HuH-7 (cell line): ENCODE measurements around the gene MKNK2.
A peak's percentile ranks its signal among the peaks of the same experiment; 100 is the strongest.

ENCODE experiments used
- DNase-seq: peaks from one replicate; pipeline ENCODE4 v3.0.0; 2011; ENCODE audit warnings: low spot score

MKNK2 gene

GRCh38 chr19:2080336-2080988 lies 29.4 kb upstream of the MKNK2 start:
- no peak for DNase-seq

- DNase-seq: no peak
These were observed 28.8 kb upstream of the MKNK2 start for GRCh38 chr19:2079865-2080301.

GRCh38 chr19:2079076-2079864 lies 28.2 kb upstream of the MKNK2 start:
- DNase-seq: no peak

GRCh38 chr19:2077833-2078619 lies 27.0 kb upstream of the MKNK2 start:
- DNase-seq: no peak

DNA sequence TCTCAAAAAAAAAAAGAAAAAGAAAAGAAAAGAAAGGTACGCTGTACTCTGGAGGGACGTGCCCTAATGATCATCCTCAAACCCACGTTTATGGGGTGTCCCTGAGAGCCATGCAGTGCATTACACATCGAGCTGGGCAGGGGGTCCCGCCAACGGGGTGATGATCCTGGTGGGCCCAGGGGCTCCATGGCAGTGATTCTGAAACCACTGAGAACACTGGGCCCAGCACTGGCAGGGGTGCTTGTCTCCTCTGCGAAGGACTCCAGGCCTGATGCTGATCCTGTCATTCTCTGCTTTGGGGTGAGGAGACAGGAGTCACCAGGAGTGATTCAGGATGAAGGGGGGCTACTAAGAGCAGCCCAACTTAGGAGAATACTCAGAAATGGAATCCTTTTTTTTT lies 26.4 kb upstream of the MKNK2 start:
- DNase-seq: no peak

DNA sequence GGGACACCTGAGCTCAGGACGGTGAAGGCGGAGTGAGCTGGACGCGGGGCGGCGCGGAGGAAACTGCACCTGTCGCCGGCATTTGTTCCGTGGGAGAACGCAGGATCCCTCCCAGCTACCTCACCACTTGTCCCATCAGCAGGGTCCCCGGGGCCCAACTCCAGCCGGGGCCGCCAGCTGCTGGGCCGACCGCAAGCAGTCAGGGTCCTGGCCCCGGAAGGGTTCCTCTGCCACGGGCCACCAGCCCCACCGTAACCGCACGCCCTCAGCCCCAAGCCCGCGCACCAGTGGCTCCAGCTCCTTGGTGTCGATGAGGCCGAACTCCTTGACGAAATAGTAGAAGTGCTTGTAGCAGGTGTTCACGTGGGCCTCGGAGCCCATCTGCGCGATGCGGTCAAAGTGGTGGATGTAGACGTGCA lies 25.5 kb upstream of the MKNK2 start:
- DNase-seq: no peak

GRCh38 chr19:2072757-2073551 lies 21.9 kb upstream of the MKNK2 start:
- DNase-seq: no peak

DNA sequence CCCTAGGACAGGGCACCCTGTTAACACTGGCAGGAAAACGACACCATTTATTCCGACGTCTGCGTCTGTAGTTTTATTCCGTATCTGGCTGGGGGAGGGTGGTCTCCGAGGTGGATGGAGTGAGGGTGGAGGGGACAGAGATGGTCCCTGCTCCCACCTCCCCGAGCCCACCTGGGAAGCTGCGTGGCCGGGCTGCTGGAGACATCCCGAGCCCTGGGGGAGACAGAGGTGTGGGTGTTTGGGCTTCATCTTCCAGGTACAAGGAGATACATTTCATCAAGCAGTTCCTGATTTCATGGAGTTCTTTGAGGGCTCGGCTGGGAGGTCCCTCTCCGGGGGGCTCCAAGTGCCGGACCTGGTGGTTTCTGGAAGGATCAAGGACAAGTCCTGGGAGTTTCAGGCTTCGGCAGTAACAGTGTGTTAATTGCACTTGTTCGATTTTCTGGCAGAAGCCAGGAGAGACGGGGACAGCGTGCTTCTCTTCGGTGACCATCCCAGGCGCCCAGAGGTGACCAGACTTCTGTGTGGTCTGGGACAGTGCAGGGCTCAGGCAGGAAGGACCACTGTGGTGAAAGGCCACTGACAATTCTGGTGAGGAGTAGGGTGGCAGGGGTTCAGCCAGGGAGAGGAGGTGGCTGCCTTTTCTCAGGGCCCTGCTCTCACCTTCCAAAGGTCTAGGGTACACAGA lies 20.1 kb upstream of the MKNK2 start:
- no peak for DNase-seq

GRCh38 chr19:2070436-2070827 lies 19.4 kb upstream of the MKNK2 start:
- no peak for DNase-seq

DNA sequence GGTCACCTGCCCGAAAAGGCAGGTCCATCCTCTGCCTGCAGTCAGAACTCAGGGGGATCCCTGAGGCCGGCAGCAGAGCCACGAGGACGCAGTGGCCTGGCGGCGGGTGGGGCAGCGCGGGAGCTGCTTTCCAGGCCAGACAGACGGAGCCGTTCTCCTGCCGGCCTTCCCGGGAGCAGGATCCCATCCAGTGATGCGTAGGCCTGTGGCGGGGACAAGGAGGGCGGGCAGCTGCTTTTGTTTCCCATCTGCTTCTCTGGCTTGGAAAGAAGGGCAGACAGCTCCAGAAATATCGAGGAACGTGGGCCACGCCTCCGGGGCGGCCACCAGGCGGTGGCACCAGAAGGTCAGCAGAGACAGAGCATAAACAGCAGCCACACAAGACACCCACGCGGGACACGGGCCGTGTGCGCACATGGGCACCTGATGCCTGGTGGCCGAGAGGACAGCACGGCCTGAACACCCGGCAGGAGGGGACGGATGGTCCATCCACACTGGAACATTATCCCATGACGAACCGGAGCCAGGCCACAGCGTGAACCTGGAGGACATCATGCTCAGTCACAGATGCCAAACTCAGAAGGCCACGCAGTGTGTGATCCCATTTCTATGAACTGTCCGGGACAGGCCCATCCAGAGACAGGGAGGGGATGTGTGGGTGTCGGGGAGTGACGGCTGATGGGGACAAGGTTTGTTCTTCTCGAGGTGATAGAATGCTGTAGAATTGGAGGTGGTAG lies 13.9 kb upstream of the MKNK2 start:
- DNase-seq: no peak

DNA sequence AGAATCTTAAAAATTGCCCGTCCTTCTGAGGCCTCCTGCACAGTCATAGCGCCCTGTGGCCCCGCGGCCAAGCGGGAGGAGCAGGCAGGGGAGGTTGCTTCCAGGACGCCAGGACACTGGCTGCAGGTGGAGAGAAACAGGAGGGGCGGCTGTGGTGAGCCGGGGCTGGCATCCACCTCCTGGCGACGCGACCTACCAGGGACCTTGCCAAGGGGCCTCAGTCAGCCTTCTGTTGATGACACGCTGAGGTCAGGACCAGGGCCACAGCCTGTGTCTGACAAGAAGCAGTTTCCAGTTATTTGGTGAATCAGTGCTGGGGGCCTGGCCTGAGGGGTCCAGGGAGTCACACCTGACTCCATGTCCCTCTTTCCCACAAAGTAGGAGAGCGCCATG lies 13.3 kb upstream of the MKNK2 start:
- no peak for DNase-seq

DNA sequence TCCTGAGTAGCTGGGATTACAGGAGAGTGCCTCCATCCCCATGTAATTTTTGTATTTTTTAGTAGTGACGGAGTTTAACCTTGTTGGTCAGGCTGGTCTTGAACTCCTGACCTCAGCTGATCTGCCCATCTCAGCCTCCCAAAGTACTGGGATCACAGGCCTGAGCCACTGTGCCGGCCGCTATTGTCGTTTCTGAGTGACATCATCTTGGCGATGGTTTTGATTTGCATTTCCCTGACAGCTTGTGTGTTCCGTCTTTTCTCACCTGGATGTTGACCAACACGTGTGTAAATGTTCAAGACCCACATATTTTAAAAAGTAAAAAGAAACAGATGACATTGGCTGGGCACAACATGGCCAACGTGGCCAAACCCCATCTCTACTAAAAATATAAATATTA lies 12.8 kb upstream of the MKNK2 start:
- DNase-seq: no peak

- no peak for DNase-seq
These were observed 11.7 kb upstream of the MKNK2 start for GRCh38 chr19:2062770-2063169.

DNA sequence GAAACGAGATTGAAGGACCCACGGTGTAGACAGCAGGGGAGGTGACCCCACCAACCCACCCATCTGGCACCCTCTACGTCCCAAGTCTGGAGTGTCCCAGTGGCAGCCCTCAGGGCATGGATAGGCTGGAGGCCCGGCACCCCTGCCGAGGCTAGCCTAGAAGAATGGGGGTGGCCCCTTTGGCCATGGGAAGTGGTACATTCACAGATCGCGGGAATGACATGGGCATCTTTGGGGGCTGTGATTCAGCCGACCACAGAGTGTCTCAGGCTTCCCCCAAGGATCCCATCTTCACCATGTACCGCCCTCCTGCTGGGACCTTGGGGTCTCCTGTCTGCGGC lies 11.3 kb upstream of the MKNK2 start:
- no peak for DNase-seq

DNA sequence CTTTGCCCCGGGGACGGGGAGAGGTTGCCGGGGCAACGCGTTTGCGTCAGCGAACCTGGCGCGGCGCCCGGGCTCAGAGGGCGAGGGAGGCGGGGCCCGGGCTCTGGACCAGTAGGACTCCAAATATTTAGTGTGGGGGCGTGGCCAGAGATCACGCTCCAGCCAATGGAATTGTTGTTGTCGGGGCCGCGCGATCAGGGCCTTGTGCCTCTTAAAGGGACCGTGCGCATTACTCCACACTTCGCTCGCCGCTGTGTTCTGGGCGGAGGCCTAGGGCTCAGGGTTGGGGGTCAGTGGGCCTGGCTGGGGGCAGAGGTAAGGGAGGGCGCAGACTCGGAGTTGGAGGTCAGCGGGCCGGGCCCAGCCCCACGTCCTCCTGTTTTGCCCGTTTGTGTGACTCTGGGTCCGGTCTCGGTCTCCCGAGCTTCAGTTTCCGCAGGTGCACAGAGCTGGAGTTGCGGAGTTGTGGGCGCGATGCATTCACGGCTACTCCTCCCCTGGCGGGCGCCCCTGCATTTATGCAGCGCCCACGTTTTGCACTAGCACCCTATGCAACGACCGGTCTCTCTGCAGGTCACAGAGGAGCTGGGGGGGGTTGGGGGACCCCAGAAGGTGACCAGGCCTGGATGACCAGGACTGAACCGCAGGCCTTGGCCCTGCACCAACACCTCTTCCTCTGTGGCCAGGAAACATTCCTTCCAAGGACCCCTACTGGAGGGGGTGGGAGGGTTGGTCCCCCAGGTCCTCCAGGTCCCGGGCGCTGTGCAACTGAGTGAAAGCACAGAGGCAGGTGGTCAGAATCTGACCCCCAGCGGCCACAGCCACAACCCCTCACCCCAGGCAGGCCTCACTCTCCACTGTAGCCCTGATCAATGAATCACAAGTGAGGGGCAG lies 10.7 kb upstream of the MKNK2 start:
- peak; percentile 96 for DNase-seq

DNA sequence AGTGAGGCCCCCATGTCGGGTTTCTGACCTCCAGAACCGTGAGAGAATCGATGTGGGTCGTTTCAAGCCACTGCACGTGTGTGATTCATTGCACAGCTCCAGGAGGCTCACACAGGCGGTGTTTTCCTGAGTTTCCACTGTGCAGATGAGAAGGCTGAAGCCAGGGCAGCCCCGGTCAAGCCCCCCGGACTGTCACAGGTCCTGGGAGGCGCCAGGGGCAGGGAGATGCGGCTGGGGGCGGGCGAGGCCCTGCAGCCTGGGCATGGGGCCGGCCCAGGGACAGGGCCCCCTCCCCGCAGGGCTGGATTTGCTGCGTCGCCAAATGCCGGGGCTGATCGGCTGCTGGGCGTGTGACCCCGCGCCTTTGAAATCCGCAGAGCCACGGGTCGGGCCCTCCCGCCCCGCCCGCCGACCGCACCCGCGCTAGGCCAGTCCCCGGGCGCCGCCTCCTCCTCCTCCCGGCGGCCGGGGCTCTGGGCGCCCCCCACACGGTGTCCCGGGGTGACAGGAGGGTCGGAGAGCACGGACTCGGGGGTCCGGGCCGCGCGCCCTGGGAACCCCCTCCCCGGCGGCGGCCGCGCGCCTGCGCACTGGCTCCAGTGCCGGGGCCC lies 9.9 kb upstream of the MKNK2 start:
- DNase-seq: peak; percentile 61

- DNase-seq: peak; percentile 73
These were observed 8.6 kb upstream of the MKNK2 start for GRCh38 chr19:2059422-2060201.

DNA sequence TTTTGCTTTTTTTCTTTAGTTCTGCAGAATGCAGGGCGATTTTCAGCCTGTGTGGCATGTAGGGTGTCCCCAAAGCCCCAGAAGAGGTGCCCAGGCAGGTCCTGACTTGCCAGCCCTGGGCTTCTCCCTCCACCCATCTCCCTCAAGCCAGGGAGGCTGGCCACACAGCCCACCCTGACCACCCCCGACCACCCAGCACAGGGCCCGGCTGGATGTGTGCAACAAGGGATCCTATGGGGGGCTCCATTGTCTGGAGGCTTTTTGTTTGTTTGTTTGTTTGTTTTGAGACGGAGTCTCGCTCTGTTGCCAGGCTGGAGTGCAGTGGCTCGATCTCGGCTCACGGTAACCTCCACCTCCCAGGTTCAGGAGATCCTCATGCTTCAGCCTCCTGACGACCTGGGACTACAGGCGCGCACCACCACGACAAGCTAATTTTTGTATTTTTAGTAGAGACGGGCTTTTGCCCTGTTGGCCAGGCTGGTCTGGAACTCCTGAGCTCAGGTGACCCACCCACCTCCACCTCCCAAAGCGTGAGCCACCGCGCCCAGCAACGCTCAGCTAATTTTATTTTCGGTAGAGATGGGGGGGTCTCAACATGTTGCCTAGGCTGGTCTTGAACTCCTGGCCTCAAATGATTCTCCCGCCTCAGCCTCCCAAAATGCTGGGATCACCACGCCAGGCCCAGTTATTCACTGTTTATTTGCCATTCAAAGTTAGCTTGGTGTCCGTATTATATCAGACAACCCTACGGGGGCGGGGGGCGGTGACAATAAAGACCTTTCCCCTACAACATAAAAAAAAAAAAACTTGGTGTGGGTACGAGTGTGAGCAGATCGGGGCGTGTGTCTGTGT lies 7.8 kb upstream of the MKNK2 start:
- DNase-seq: no peak
